Esophagus muscularis mucosa (tissue), 4 donors: ENCODE data around the gene ST7L.

Experiments
- EP300 ChIP-seq: sonication (generic); formaldehyde crosslinking; IDR thresholded peaks from one replicate; pipeline ENCODE4 v1.6.1; 2017; ENCODE audit warnings: antibody characterized with exemption
- POLR2A ChIP-seq: fragments of 450-650 bp; IDR thresholded peaks from one replicate; pipeline ENCODE4 v1.6.1; 2017; ENCODE audit warnings: antibody characterized with exemption, moderate library complexity, mild to moderate bottlenecking, low read depth
- POLR2AphosphoS5 ChIP-seq, 2 donors: sonication (generic); formaldehyde crosslinking; IDR thresholded peaks; one replicate each; pipeline ENCODE4 v1.6.1; 2017; ENCODE audit warnings: antibody characterized with exemption in 2 of 2
- TF ChIP-seq, protein P1 (sequence below), 3 experiments: fragments of 200-600 bp in 2 of 3; fragments of 450-650 bp in 1 of 3; sonication (generic) in 2 of 3; IDR thresholded peaks; one replicate each; pipeline ENCODE4 v1.5.1; 2017 to 2019; ENCODE audit warnings: antibody characterized with exemption in 3 of 3, mild to moderate bottlenecking in 2 of 3, moderate library complexity in 1 of 3

- no peak for TF ChIP-seq POLR2AphosphoS5 (IDR thresholded peaks at IDR 0.05)
- TF ChIP-seq, protein P1, sequence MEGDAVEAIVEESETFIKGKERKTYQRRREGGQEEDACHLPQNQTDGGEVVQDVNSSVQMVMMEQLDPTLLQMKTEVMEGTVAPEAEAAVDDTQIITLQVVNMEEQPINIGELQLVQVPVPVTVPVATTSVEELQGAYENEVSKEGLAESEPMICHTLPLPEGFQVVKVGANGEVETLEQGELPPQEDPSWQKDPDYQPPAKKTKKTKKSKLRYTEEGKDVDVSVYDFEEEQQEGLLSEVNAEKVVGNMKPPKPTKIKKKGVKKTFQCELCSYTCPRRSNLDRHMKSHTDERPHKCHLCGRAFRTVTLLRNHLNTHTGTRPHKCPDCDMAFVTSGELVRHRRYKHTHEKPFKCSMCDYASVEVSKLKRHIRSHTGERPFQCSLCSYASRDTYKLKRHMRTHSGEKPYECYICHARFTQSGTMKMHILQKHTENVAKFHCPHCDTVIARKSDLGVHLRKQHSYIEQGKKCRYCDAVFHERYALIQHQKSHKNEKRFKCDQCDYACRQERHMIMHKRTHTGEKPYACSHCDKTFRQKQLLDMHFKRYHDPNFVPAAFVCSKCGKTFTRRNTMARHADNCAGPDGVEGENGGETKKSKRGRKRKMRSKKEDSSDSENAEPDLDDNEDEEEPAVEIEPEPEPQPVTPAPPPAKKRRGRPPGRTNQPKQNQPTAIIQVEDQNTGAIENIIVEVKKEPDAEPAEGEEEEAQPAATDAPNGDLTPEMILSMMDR (IDR thresholded peaks at IDR 0.05): no peak
- no peak for TF ChIP-seq POLR2A
- no peak for TF ChIP-seq EP300
Observed at GRCh38 chr1:112506731-112507130, 112.2 kb downstream of the ST7L start.
